A549 (cell line): Measurements from ENCODE around the gene NRG3. TPM values are rescaled to one million over a fixed set of nuclear protein-coding genes. Genes with fewer than 3 reads are reported as not detected.

Experiments
- ATAC-seq, 2 experiments: fragments of 200-7000 bp in 1 of 2; fragments of >200 bp in 1 of 2; cut with Nextera tagmentation in 1 of 2; cut with Tn5 transposase in 1 of 2; 3 replicates each; pipeline versions ENCODE4 v1.8.0 to v1.9.1; 2018 to 2020; ENCODE audit warnings: mild to moderate bottlenecking in 1 of 2, moderate library complexity in 1 of 2
- CTCF ChIA-PET: fragments of 300-600 bp; sonication (Branson Sonifier 250); formaldehyde crosslinking; extraction: SDS; loops from one replicate; lab custom pipeline; 2021; ENCODE audit warnings: antibody characterized with exemption, inconsistent platforms; lab: Yijun Ruan, JAX
- POLR2A ChIA-PET: fragments of 350-600 bp; formaldehyde crosslinking; extraction: SDS; loops from one replicate; lab custom pipeline; 2021; ENCODE audit warnings: antibody characterized with exemption, inconsistent platforms; lab: Yijun Ruan, JAX
- DNase-seq, 2 experiments: peaks; one replicate each; pipeline versions ENCODE4 v3.0.0 to v3.0.0-alpha.2; 2011 to 2016; ENCODE audit warnings: low read depth in 1 of 2, low spot score in 1 of 2
- FAIRE-seq: peaks from 2 replicates; lab custom pipeline; 2011; peaks lifted over from hg19 to GRCh38; lab: Jason Lieb, UNC
- H3K27ac ChIP-seq, 2 experiments: fragments of >200 bp; sonication (Bioruptor Twin); formaldehyde crosslinking; 3 replicates each; pipeline ENCODE4 v1.5.1; 2016 to 2017
- H3K4me1 ChIP-seq: fragments of >200 bp; sonication (Bioruptor Twin); formaldehyde crosslinking; 3 replicates; pipeline ENCODE4 v1.6.1; 2016
- H3K4me2 ChIP-seq: fragments of >200 bp; sonication (Bioruptor Twin); formaldehyde crosslinking; 3 replicates; pipeline ENCODE4 v1.6.1; 2016
- H3K4me3 ChIP-seq: fragments of >200 bp; sonication (Bioruptor Twin); formaldehyde crosslinking; 3 replicates; pipeline ENCODE4 v1.5.1; 2016
- H3K9me3 ChIP-seq: fragments of >200 bp; sonication (Bioruptor Twin); formaldehyde crosslinking; 3 replicates; pipeline ENCODE4 v1.6.1; 2016
- BCL3 ChIP-seq: fragments of >200 bp; sonication (Bioruptor Twin); formaldehyde crosslinking; IDR thresholded peaks from 3 replicates; pipeline ENCODE4 v1.6.1; 2016
- BHLHE40 ChIP-seq: IDR thresholded peaks from 2 replicates; pipeline ENCODE4 v1.6.1; 2012; ENCODE audit warnings: low read depth, low read length, inconsistent platforms
- CHD4 ChIP-seq: fragments of 200-600 bp; sonication (generic); IDR thresholded peaks from 2 replicates; pipeline ENCODE4 v1.6.1; 2016; ENCODE audit warnings: antibody characterized with exemption, mild to moderate bottlenecking, borderline replicate concordance
- CTCF ChIP-seq: fragments of >200 bp; sonication (Bioruptor Twin); formaldehyde crosslinking; IDR thresholded peaks from 3 replicates; pipeline ENCODE4 v1.5.1; 2016
- E2F6 ChIP-seq: IDR thresholded peaks from 2 replicates; pipeline ENCODE4 v1.6.1; 2012; ENCODE audit warnings: low read depth, borderline replicate concordance
- ELK1 ChIP-seq: fragments of 150-350 bp; IDR thresholded peaks from 2 replicates; pipeline ENCODE4 v1.6.1; 2014; ENCODE audit warnings: low read depth, mild to moderate bottlenecking, low read length
- EP300 ChIP-seq, 2 experiments: fragments of >200 bp; sonication (Bioruptor Twin); formaldehyde crosslinking; IDR thresholded peaks; 2 replicates in 1 of 2; 3 replicates in 1 of 2; pipeline ENCODE4 v1.6.1; 2016 to 2017
- ESRRA ChIP-seq: fragments of 150-350 bp; IDR thresholded peaks from 2 replicates; pipeline ENCODE4 v1.6.1; 2014; ENCODE audit warnings: mild to moderate bottlenecking, low read length, borderline replicate concordance
- FOSB ChIP-seq: fragments of 250-450 bp; sonication (Bioruptor Pico); IDR thresholded peaks from 2 replicates; pipeline ENCODE4 v1.5.0; 2020; ENCODE audit warnings: mild to moderate bottlenecking, moderate library complexity
- GATA3 ChIP-seq: IDR thresholded peaks from 2 replicates; pipeline ENCODE4 v1.6.1; 2012; ENCODE audit warnings: borderline replicate concordance
- HDAC2 ChIP-seq: fragments of 200-600 bp; sonication (generic); IDR thresholded peaks from 2 replicates; pipeline ENCODE4 v1.6.1; 2016
- HOXA7 ChIP-seq: fragments of 250-450 bp; sonication (Bioruptor Pico); IDR thresholded peaks from 2 replicates; pipeline ENCODE4 v1.5.0; 2020; ENCODE audit warnings: mild to moderate bottlenecking, moderate library complexity
- HOXB13 ChIP-seq: fragments of 250-450 bp; sonication (Bioruptor Pico); IDR thresholded peaks from 2 replicates; pipeline ENCODE4 v1.5.0; 2020; ENCODE audit warnings: low read depth, mild to moderate bottlenecking, moderate library complexity
- KDM5A ChIP-seq: fragments of 200-600 bp; sonication (generic); IDR thresholded peaks from 2 replicates; pipeline ENCODE4 v1.6.1; 2016; ENCODE audit warnings: antibody characterized with exemption, mild to moderate bottlenecking
- MAFK ChIP-seq: fragments of 450-650 bp; IDR thresholded peaks from 2 replicates; pipeline ENCODE4 v1.6.1; 2014; ENCODE audit not compliant: partially characterized antibody
- MAX ChIP-seq: IDR thresholded peaks from 2 replicates; pipeline ENCODE4 v1.6.1; 2012
- MAZ ChIP-seq: fragments of 150-350 bp; IDR thresholded peaks from 2 replicates; pipeline ENCODE4 v1.6.1; 2014; ENCODE audit warnings: antibody characterized with exemption, low read depth, low read length, borderline replicate concordance
- NFE2L2 ChIP-seq: fragments of 150-350 bp; conservative IDR thresholded peaks from 2 replicates; pipeline ENCODE4 v1.6.1; 2014; ENCODE audit warnings: low read length
- NPAS2 ChIP-seq: fragments of 250-450 bp; sonication (Bioruptor Pico); IDR thresholded peaks from 2 replicates; pipeline ENCODE4 v1.8.0; 2022; ENCODE audit warnings: mild to moderate bottlenecking, moderate library complexity, borderline replicate concordance
- POLR2AphosphoS2 ChIP-seq: conservative IDR thresholded peaks from 2 replicates; pipeline ENCODE4 v1.6.1; 2012; ENCODE audit warnings: low read length, improper control_type of control experiment, inconsistent platforms
- RCOR1 ChIP-seq: fragments of 150-350 bp; IDR thresholded peaks from 2 replicates; pipeline ENCODE4 v1.6.1; 2014; ENCODE audit warnings: antibody characterized with exemption, low read length, low read depth
- REST ChIP-seq: fragments of 200-600 bp; sonication (generic); IDR thresholded peaks from 2 replicates; pipeline ENCODE4 v1.6.1; 2016; ENCODE audit warnings: antibody characterized with exemption, mild to moderate bottlenecking, moderate library complexity
- RFX5 ChIP-seq: fragments of 450-650 bp; IDR thresholded peaks from 2 replicates; pipeline ENCODE4 v1.7.1; 2014; ENCODE audit warnings: antibody characterized with exemption, mild to moderate bottlenecking, moderate library complexity
- RNF2 ChIP-seq: fragments of 200-600 bp; sonication (generic); IDR thresholded peaks from 2 replicates; pipeline ENCODE4 v1.6.1; 2016; ENCODE audit warnings: low read depth, mild to moderate bottlenecking, antibody characterized with exemption, moderate library complexity, borderline replicate concordance
- SMC3 ChIP-seq: fragments of >200 bp; sonication (Bioruptor Twin); formaldehyde crosslinking; IDR thresholded peaks from 3 replicates; pipeline ENCODE4 v1.6.1; 2018; ENCODE audit warnings: inconsistent platforms
- WGBS: methylation state at CpG from one replicate; pipeline ENCODE4 v1.1.6; 2017; ENCODE audit errors: missing lambda C conversion rate; 5-methylcytosine and 5-hydroxymethylcytosine counted together
- polyA plus RNA-seq, 4 experiments: library from polyadenylated mRNA; depleted of rRNA in 3 of 4; stranded (reverse); fragments of >200 nt; fragmentation: RNase III in 1 of 4; extraction: RNeasy Plus Mini Kit Qiagen cat#74134 plus additional on column Dnase treatment in 1 of 4; gene quantifications; 2 replicates in 3 of 4; 3 replicates in 1 of 4; pipeline ENCODE4 v1.2.3, GENCODE V29; 2011 to 2017

NRG3 gene
- polyA plus RNA-seq, 2 of the 4 experiments (the other 2 are of a cell fraction), result not detected

- TF ChIP-seq BCL3, result no peak
- TF ChIP-seq E2F6, result no peak
- no peak for TF ChIP-seq RFX5
- no peak for TF ChIP-seq GATA3
- TF ChIP-seq REST, result no peak
- no peak for TF ChIP-seq HOXA7 (CRISPR knock-in tag)
Observed at GRCh38 chr10:82176587-82176986, 301.6 kb downstream of the NRG3 start (continued).

GRCh38 chr10:82190432-82191260 lies 315.7 kb downstream of the NRG3 start:
- ChIA-PET POLR2A (no interaction called here), CTCF (no interaction called here)
- no peak for DNase-seq
- no peaks in the 10 kb centered on the region for H3K4me1 ChIP-seq
- no peak for FAIRE-seq
- H3K9me3 ChIP-seq, result no peaks in the 10 kb centered on the region
- no peak for ATAC-seq
- WGBS, result 13% methylated on average over 5 of the region's 5 CpGs
- no peak overlapping the region for H3K4me3 ChIP-seq
- H3K27ac ChIP-seq, result no peak overlapping the region
- no peak overlapping the region for H3K4me2 ChIP-seq
- no peak for TF ChIP-seq HOXA7 (CRISPR knock-in tag)
- TF ChIP-seq HOXB13 (CRISPR knock-in tag), result no peak
- no peak for TF ChIP-seq EP300 (IDR thresholded peaks at IDR 0.05)
- TF ChIP-seq RNF2, result no peak
- TF ChIP-seq MAFK, result no peak
- no peak for TF ChIP-seq MAZ
- TF ChIP-seq CHD4, result no peak
- no peak for TF ChIP-seq BHLHE40
- TF ChIP-seq NFE2L2, result no peak
- no peak for TF ChIP-seq NPAS2
- TF ChIP-seq MAX, result no peak
- TF ChIP-seq POLR2AphosphoS2, result no peak
- TF ChIP-seq ELK1, result no peak
- no peak for TF ChIP-seq FOSB (CRISPR knock-in tag)
- TF ChIP-seq RCOR1, result no peak
- TF ChIP-seq CTCF, result no peak
- TF ChIP-seq SMC3, result no peak
- TF ChIP-seq ESRRA, result no peak
- TF ChIP-seq HDAC2, result no peak
- no peak for TF ChIP-seq KDM5A
